NCI-H1105 treated with DMSO at 0.1 percent for 48 hours (cell line): Measurements from ENCODE around the gene PYDC2.

ENCODE experiments used
- DNase-seq: peaks from one replicate; lab custom pipeline; 2025; lab: John Stamatoyannopoulos, UW

Gene PYDC2

DNA sequence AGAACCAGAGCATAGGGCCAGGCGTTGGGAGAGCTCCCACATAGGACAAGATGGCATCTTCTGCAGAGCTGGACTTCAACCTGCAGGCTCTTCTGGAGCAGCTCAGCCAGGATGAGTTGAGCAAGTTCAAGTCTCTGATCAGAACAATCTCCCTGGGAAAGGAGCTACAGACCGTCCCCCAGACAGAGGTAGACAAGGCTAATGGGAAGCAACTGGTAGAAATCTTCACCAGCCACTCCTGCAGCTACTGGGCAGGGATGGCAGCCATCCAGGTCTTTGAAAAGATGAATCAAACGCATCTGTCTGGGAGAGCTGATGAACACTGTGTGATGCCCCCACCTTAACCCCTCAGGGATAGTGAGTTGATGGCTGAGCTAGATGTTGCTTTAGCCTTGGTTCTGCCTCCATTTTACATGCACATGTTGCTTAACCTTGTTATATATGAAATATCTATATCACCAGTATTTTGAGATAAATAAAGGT lies at the start of gene PYDC2:
Gene PYDC2 (plus strand): TSS at position 51 of the 483 bp plus-strand sequence. CDS start 0 bp downstream, at position 51.
- no peak for DNase-seq

- no peak for DNase-seq
These were observed 48.2 kb upstream of the PYDC2 start for GRCh38 chr3:191412759-191413158.

GRCh38 chr3:191414286-191414685 lies 46.7 kb upstream of the PYDC2 start:
- no peak for DNase-seq

GRCh38 chr3:191414732-191415131 lies 46.2 kb upstream of the PYDC2 start:
- no peak for DNase-seq

DNA sequence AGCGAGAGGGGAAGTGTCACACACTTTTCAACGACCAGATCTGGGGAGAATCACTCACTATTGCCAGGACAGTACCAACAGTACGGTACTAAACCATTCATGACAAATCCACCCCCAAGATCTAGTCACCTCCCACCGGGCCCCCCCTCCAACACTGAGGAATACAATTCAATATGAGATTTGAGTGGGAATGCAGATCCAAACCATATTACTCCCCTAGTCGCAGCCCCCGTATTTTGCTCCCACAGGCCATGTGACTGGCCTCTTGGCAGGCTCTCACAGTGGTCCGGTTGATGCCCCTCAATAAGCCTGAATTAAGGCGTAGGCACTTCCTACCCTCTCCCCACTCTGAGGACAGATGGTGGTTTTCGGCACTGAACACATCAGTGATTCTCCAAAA lies 45.4 kb upstream of the PYDC2 start:
- DNase-seq = no peak

GRCh38 chr3:191417457-191417729 lies 43.6 kb upstream of the PYDC2 start:
- no peak for DNase-seq

GRCh38 chr3:191420771-191421170 lies 40.2 kb upstream of the PYDC2 start:
- DNase-seq = no peak

- no peak for DNase-seq
These were observed 36.1 kb upstream of the PYDC2 start for GRCh38 chr3:191424881-191425280.

GRCh38 chr3:191425322-191425734 lies 35.6 kb upstream of the PYDC2 start:
- DNase-seq = no peak

DNA sequence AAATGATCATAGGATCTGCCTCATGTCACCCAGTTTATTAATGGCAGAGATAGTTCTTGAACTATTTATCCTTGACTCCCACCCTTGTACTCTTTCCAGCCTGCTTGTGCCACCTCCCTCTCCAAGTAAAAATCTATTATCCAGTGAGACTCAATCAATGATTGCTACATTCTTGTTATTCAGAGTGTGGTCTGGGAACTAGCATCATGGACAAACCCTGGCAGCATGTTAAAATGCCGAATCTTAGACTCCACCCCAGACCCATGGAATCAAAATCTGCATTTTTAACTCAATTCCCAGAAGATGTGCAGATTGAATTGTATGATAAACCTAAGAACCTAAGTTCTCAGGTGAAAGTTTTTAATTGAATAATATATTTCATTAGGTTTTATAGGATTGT lies 34.7 kb upstream of the PYDC2 start:
- DNase-seq = no peak

DNA sequence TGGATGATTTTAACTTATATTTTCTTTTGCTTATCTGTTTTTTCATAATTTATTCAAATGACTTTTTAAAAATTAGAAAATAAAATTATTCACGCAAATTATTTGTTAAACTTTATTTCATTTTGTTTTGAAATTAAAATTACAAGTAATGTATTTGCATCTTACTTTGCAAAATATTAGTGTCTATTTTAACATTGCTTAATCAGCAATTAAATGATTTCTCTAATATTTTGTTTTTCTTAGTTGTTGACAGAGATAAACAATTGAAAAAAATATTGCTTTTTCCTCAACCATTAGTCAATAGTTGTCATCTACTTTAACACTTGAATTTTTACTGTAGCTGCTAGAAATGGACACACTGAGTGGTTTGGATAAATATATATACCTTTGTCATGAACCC lies 32.8 kb upstream of the PYDC2 start:
- no peak for DNase-seq

GRCh38 chr3:191430103-191430502 lies 30.9 kb upstream of the PYDC2 start:
- no peak for DNase-seq

- no peak for DNase-seq
These were observed 29.7 kb upstream of the PYDC2 start for GRCh38 chr3:191431160-191431822.

DNA sequence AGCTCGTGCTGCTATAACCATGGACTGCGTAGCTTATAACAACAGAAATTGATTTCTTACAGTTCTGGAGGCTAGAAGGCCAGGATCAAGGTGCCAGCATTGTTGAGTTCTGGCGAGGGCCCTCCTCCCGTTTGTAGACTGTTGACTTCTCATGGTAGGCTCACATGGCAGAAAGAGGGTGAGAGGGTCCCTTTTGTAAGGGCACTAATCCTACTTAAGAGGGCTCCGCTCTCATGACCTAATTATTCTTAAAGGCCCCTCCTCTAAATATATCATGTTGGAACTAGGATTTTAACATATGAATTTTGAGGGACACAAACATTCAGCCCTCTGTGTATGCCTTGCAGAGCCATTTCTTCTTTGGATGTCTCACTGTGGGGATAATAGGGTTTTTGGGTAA lies 28.8 kb upstream of the PYDC2 start:
- no peak for DNase-seq

DNA sequence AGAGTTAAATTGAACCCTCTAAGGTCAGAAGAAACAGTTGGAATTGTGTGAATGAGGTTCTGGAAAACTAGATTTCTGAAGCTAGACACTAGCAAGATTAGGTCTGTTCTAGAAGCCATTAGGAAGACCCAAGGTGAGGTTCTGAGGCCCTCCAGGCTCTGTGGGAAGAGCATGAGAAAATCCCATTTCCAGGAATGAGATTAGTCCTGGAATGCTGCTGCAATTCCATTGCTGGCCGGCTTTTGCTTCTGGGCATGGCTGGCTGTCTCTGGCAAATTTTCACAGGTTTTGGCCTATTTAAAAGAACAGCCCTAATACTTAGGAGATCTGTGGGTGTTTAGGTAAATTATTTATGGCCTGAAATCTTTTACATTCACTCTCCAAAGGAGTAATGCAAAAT lies 26.9 kb upstream of the PYDC2 start:
- no peak for DNase-seq

- DNase-seq = no peak
These were observed 25.0 kb upstream of the PYDC2 start for GRCh38 chr3:191435981-191436380.

DNA sequence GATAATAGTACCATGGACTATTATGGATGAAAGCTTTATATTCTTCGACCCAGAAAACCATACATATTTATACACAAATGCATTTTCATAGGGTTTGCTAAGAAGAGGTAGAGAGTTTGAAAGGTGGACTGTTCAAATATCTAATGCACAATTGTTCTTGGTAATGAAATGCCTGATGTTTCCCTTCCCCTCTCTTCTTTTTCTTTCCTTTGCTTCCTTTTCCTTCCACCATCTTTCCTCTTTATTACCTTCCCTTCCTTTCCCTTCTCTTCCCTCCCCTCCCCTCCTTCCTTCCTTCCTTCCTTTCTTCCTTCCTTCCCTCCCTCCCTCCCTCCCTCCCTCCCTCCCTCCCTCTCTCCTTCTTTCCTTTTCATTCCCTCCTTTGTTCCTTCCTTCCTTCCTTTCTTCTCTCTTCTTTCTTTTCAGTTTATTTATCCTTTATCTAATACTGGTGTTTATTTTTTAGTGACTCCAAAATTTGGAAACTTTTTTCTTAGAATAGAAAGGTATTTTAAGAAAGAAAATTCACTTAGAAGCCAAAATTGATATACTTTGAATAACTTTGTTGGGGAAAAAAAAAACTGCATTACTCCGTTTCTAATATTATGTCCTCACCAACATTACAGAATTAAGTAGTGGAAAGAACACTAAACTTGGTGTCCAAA lies 22.7 kb upstream of the PYDC2 start:
- no peak for DNase-seq

DNA sequence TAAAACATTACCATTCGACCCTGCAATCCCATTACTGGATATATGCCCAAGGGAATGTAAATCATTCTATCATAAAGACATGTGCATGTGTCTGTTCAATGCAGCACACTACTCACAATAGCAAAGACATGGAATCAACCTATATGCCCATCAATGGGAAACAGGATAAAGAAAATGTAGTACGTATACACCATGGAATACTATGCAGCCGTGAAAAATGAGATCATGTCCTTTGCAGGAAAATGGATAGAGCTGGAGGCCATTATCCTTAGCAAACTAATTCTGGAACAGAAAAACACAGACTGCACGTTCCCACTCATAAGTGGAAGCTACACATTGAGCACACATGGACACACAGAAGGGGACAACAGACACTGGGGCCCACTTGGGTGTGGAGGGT lies 20.4 kb upstream of the PYDC2 start:
- no peak for DNase-seq

GRCh38 chr3:191441687-191442086 lies 19.3 kb upstream of the PYDC2 start:
- no peak for DNase-seq

DNA sequence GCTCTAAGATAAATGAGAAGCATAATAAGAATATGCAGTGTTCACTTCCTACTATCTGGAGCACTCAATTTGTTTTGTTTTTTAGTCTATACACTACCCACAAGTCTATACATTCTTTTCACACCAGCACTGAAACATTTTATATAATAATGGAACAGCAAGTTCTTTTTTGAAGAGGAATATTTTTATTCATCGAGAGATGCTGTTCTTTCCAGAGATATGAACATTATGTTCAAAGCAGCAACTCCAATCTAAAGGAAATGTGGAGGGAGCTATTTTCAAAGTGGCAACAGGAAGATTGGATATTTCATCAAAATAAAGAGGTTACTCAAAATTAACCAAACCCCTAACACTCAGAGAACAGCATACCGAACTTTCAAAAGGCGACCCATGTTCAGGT lies 16.4 kb upstream of the PYDC2 start:
- DNase-seq = no peak

DNA sequence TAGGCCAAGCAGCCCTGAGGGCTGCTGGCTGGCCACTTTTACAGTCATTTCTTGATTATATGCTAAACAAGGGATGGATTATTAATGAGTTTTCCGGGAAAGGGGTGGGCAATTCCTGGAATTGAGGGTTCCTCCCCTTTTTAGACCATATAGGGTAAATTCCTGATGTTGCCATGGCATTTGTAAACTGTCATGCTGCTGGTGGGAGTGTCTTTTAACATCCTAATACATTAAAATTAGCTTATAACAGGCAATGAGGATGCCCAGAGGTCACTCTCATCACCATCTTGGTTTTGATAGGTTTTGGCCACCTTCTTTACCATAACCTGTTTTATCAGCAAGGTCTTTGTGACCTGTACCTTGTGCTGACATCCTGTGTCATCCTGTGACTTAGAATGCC lies 11.7 kb upstream of the PYDC2 start:
- DNase-seq = no peak

DNA sequence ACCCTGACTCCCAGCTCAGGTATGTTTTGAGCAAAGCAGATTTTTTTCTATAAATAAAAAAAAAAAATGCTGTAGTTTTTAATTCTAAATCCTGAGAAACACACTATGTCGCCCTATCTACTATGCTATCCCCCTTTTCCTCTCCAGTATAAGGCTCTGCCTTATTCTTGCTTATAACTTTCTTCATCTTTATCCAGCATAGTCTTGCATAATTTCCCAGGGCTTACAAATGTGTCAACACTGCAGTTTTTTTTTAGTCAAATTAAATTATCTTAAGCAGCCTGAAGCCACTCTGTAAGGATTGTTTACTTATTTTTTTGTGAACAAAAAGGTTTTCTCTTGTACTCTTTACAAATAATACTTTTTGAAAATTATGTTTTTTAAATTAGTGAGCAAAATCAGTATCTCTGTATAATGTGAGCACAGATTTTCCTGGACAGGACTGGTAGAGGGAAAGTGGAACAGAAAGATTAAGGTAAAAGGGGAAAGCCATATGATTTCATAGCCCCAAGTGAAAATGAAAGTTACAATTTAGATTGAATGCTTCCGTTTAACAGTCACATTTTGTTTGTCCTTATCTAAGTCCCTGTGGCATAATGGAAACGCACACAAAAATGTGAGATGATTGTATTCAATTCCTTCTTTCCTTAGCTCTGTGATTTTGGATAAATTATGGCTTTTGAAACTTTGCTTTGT lies 5.6 kb upstream of the PYDC2 start:
- no peak for DNase-seq

DNA sequence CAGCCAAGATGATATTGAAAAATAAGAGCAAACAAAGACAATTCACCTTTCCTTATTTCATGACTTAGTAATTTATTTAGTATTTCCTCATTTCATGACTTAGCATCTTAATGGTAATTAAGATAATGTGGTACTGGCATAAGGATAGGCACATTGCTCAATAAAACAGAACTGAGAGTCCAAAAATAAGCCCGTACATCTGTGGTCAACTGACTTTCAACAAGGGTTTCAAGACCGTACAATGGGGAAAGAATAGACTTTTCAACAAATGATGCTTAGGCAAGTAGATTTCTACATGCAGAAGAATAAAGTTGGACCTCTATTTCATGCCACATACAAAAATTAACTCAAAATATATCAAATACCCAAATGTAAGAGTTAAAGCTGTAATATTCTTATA lies 603 bp upstream of the PYDC2 start:
- DNase-seq = no peak

DNA sequence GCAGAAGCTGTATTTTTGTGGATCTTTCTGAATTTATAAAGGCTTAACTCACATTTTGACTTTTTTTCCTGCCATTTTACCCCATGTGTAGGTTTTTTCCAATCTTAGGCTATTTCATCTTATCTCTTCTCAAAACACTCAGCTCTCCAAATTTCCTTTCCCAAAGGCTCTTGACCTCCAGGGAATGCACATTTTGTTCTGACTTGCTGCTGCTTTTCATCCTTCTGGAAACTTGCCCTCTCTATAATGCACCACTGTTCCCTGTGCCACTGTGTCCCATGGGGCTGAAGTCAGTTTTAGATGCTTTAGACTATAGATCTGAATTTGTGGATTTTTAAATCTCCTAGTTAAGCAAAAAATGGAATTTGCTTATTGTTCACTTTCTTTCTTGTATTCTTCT lies 9.1 kb downstream of the PYDC2 start:
- no peak for DNase-seq
